ENCODE data around the gene STEAP1B. TPM values are rescaled to one million over a fixed set of nuclear protein-coding genes. Genes with fewer than 3 reads are reported as not detected.

STEAP1B gene
- total and polyA plus RNA-seq, 4 donors = 0.06 to 0.28 (median 0.08) TPM; not detected in 1

DNA sequence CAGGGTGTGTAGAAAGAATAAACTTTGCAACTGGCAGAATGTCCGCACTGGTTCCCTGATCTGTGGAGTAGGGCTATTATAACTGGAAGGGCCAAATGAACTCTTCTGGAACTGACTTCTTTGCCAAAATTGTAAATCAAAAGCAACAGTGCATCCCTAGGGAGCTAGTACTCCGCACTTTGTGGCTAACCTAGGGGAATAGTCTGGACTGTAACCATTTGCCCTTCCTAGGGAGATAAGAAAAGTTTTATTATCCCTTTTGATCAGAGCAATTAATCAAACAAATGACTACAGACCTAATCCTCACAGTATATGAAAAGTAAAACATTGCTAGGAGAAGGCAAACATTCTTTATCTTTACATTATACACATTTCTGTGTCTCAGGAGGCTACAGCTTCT is 45.5 kb upstream of the STEAP1B start:
- no peak overlapping the region for H3K27ac ChIP-seq (ENCODE audit: low read depth in 1 of 2, low read length in 2 of 2)
- TF ChIP-seq SP1 (IDR thresholded peaks at IDR 0.05) = no peak
- TF ChIP-seq, protein P1, sequence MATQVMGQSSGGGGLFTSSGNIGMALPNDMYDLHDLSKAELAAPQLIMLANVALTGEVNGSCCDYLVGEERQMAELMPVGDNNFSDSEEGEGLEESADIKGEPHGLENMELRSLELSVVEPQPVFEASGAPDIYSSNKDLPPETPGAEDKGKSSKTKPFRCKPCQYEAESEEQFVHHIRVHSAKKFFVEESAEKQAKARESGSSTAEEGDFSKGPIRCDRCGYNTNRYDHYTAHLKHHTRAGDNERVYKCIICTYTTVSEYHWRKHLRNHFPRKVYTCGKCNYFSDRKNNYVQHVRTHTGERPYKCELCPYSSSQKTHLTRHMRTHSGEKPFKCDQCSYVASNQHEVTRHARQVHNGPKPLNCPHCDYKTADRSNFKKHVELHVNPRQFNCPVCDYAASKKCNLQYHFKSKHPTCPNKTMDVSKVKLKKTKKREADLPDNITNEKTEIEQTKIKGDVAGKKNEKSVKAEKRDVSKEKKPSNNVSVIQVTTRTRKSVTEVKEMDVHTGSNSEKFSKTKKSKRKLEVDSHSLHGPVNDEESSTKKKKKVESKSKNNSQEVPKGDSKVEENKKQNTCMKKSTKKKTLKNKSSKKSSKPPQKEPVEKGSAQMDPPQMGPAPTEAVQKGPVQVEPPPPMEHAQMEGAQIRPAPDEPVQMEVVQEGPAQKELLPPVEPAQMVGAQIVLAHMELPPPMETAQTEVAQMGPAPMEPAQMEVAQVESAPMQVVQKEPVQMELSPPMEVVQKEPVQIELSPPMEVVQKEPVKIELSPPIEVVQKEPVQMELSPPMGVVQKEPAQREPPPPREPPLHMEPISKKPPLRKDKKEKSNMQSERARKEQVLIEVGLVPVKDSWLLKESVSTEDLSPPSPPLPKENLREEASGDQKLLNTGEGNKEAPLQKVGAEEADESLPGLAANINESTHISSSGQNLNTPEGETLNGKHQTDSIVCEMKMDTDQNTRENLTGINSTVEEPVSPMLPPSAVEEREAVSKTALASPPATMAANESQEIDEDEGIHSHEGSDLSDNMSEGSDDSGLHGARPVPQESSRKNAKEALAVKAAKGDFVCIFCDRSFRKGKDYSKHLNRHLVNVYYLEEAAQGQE (IDR thresholded peaks at IDR 0.05) = no peak
- TF ChIP-seq, protein P2, sequence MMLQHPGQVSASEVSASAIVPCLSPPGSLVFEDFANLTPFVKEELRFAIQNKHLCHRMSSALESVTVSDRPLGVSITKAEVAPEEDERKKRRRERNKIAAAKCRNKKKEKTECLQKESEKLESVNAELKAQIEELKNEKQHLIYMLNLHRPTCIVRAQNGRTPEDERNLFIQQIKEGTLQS (IDR thresholded peaks at IDR 0.05) = no peak
- TF ChIP-seq EGR1 (IDR thresholded peaks at IDR 0.05; ENCODE audit: low read depth in 2 of 2) = no peak
- TF ChIP-seq RAD21 (IDR thresholded peaks at IDR 0.05) = no peak
- no peak for TF ChIP-seq FOXA1 (IDR thresholded peaks at IDR 0.05)
- TF ChIP-seq, protein P3, sequence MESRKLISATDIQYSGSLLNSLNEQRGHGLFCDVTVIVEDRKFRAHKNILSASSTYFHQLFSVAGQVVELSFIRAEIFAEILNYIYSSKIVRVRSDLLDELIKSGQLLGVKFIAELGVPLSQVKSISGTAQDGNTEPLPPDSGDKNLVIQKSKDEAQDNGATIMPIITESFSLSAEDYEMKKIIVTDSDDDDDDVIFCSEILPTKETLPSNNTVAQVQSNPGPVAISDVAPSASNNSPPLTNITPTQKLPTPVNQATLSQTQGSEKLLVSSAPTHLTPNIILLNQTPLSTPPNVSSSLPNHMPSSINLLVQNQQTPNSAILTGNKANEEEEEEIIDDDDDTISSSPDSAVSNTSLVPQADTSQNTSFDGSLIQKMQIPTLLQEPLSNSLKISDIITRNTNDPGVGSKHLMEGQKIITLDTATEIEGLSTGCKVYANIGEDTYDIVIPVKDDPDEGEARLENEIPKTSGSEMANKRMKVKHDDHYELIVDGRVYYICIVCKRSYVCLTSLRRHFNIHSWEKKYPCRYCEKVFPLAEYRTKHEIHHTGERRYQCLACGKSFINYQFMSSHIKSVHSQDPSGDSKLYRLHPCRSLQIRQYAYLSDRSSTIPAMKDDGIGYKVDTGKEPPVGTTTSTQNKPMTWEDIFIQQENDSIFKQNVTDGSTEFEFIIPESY (IDR thresholded peaks at IDR 0.05) = no peak
- TF ChIP-seq JUND (IDR thresholded peaks at IDR 0.05) = no peak
- TF ChIP-seq RXRA (IDR thresholded peaks at IDR 0.05) = no peak
- no peak for TF ChIP-seq YY1 (IDR thresholded peaks at IDR 0.05)
- H3K4me1 ChIP-seq (ENCODE audit: control insufficient read depth in 4 of 4, insufficient read depth in 4 of 4, low read length in 3 of 4) = peaks cover 0 to 8% (median 8%) of the 10 kb centered on the region in 4 donors
- H3K9me3 ChIP-seq (ENCODE audit: control insufficient read depth in 4 of 4, low read length in 3 of 4) = no peaks in the 10 kb centered on the region
- peaks cover 0 to 40% (median 10%) of the 10 kb centered on the region in 4 donors for H3K27me3 ChIP-seq (ENCODE audit: control insufficient read depth in 4 of 4, insufficient read depth in 4 of 4, low read length in 3 of 4)
- no peak for DNase-seq (ENCODE audit: low spot score)
- no peaks in the 10 kb centered on the region for H3K36me3 ChIP-seq (ENCODE audit: control insufficient read depth in 4 of 4, insufficient read depth in 3 of 4, low read depth in 1 of 4, low read length in 3 of 4)
- no peak overlapping the region for H3K9ac ChIP-seq (ENCODE audit: low read depth in 1 of 2, low read length in 2 of 2)
- no peak overlapping the region for H3K4me3 ChIP-seq (ENCODE audit: low read depth in 1 of 3, low read length in 3 of 3)
- WGBS = 92% methylated on average over 2 of the region's 2 CpGs

DNA sequence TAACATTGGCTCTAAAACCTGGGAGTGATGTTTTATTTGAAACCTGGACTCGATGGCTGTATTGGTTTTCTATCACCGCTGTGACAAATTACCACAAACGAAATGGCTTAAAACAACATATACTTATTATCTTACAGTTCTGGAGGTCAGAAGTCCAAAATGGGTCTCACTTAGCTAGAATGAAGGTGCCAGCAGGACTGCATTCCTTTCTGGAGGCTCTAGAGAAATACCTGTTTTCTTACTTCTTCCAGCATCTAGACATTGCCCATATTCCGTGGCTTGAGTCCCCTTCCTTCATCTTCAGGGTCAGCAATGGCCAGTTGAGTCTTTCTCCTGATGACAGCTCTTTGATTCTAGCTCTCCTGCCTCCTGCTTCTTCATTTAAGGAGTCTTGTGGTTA is 44.3 kb upstream of the STEAP1B start:
- Histone ChIP-seq H3K36me3 (ENCODE audit: control insufficient read depth in 4 of 4, insufficient read depth in 3 of 4, low read depth in 1 of 4, low read length in 3 of 4) (no peaks in the 10 kb centered on the region), H3K4me3 (ENCODE audit: low read depth in 1 of 3, low read length in 3 of 3) (no peak overlapping the region), H3K4me1 (ENCODE audit: control insufficient read depth in 4 of 4, insufficient read depth in 4 of 4, low read length in 3 of 4) (no peaks in the 10 kb centered on the region), H3K27ac (ENCODE audit: low read depth in 1 of 2, low read length in 2 of 2) (no peak overlapping the region), H3K27me3 (ENCODE audit: control insufficient read depth in 4 of 4, insufficient read depth in 4 of 4, low read length in 3 of 4) (peaks cover 0 to 30% (median 5%) of the 10 kb centered on the region in 4 donors), H3K9ac (ENCODE audit: low read depth in 1 of 2, low read length in 2 of 2) (no peak overlapping the region), H3K9me3 (ENCODE audit: control insufficient read depth in 4 of 4, low read length in 3 of 4) (no peaks in the 10 kb centered on the region)
- TF ChIP-seq SP1 (IDR thresholded peaks at IDR 0.05) (no peak), EGR1 (IDR thresholded peaks at IDR 0.05; ENCODE audit: low read depth in 2 of 2) (no peak), RAD21 (IDR thresholded peaks at IDR 0.05) (no peak), HNF4A (conservative IDR thresholded peaks at IDR 0.05) (no peak), FOXA2 (IDR thresholded peaks at IDR 0.05) (no peak), FOXA1 (IDR thresholded peaks at IDR 0.05) (no peak), TAF1 (conservative IDR thresholded peaks at IDR 0.05) (no peak), YY1 (IDR thresholded peaks at IDR 0.05) (no peak), RXRA (IDR thresholded peaks at IDR 0.05) (no peak), HNF4G (IDR thresholded peaks at IDR 0.05) (no peak), GABPA (IDR thresholded peaks at IDR 0.05 in 1 of 2, conservative IDR thresholded peaks at IDR 0.05 in 1 of 2) (no peak), JUND (IDR thresholded peaks at IDR 0.05) (no peak)
- TF ChIP-seq, protein P3 (IDR thresholded peaks at IDR 0.05) = no peak
- TF ChIP-seq, protein P4, sequence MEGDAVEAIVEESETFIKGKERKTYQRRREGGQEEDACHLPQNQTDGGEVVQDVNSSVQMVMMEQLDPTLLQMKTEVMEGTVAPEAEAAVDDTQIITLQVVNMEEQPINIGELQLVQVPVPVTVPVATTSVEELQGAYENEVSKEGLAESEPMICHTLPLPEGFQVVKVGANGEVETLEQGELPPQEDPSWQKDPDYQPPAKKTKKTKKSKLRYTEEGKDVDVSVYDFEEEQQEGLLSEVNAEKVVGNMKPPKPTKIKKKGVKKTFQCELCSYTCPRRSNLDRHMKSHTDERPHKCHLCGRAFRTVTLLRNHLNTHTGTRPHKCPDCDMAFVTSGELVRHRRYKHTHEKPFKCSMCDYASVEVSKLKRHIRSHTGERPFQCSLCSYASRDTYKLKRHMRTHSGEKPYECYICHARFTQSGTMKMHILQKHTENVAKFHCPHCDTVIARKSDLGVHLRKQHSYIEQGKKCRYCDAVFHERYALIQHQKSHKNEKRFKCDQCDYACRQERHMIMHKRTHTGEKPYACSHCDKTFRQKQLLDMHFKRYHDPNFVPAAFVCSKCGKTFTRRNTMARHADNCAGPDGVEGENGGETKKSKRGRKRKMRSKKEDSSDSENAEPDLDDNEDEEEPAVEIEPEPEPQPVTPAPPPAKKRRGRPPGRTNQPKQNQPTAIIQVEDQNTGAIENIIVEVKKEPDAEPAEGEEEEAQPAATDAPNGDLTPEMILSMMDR (IDR thresholded peaks at IDR 0.05; ENCODE audit: low read depth, low read length, missing input control) = no peak
- TF ChIP-seq, protein P1 (IDR thresholded peaks at IDR 0.05) = no peak
- TF ChIP-seq, protein P2 (IDR thresholded peaks at IDR 0.05) = no peak
- 88% methylated on average over 4 of the region's 4 CpGs for WGBS
- no peak for DNase-seq (ENCODE audit: low spot score)

Measured in liver (tissue), 9 donors.